HG03108 (cell line): ENCODE results near the gene RXRG.

ENCODE experiments used
- ATAC-seq: cut with Tn5 transposase; IDR thresholded peaks from one replicate; pipeline ENCODE4 v1.9.1; 2021; ENCODE audit warnings: moderate library complexity; ENCODE audit not compliant: unreplicated experiment

Gene RXRG

DNA sequence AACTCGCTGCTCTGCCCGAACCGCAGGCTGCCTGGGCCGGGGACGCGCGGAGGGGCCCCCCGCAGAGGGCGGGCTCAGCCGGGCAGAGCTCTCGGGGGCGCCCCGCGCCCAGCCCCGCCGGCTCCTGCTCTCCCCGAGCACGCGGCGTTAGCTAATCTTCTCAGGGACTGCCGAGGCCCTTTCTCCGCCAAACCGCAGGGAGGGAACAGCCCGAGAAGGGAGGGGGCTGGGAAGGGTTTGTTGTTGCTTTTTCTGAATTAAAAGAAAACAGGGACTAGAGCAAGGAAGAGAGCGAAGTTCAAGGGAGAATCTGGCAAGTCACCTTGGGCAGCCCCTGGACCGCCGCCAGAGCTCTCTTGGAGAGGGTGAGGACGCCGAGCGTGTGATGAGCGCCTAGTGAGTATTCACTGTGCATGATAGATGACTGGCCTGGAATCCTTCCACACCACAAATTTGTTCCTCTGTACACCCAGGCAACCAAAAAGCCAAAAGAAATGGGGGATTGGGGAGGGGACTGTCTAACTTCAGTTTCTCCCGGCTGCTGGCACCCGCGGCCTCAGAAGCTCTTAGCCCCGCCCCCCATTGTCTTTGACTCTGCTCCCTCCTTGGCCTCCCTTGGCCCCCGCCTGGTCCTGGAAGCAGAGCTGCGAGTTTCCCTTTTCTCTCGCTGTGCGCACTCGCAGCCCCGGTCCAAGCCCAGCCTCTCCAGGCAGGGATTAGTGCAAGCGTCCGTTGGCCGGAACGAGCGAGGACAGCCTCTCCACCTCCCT is 68.7 kb downstream of the RXRG start:
- ATAC-seq = no peak

- no peak for ATAC-seq
Observed at GRCh38 chr1:165375623-165376022, 69.3 kb downstream of the RXRG start.

- ATAC-seq = no peak
Observed at GRCh38 chr1:165371588-165372225, 73.2 kb downstream of the RXRG start.

- ATAC-seq = peak; percentile 84
Observed at GRCh38 chr1:165369255-165369848, 75.6 kb downstream of the RXRG start.

DNA sequence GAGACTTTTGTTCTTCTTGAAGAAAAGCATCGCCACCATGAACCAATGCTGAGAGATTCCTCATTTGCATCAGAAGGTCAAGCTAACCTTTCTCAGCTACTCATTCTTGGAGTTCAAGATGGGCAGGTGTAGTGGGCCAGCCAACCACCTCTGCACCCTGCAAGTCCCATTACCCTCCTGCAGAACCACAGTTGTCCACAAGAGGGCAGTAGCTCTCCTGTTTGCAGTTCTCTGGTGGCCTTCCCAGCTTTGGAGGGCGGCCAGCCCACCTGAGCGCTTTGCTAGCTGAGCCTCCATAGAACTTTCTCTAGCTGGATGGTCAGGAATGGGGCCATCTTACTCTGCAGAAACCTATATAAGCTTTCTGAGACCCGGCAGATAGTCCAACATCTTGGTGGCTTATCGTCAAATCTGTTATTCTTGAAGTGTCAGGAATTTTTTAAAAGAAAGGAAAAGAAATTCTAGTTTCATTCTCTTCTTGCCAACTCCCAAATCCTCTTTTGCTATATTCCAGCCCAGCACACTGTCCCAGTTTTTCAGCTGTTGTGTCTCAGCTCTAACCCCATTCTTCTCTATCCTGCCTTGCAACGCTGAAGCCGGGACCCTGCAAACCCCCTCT is 77.4 kb downstream of the RXRG start:
- ATAC-seq = no peak

- no peak for ATAC-seq
Observed at GRCh38 chr1:165365341-165365740, 79.6 kb downstream of the RXRG start.

DNA sequence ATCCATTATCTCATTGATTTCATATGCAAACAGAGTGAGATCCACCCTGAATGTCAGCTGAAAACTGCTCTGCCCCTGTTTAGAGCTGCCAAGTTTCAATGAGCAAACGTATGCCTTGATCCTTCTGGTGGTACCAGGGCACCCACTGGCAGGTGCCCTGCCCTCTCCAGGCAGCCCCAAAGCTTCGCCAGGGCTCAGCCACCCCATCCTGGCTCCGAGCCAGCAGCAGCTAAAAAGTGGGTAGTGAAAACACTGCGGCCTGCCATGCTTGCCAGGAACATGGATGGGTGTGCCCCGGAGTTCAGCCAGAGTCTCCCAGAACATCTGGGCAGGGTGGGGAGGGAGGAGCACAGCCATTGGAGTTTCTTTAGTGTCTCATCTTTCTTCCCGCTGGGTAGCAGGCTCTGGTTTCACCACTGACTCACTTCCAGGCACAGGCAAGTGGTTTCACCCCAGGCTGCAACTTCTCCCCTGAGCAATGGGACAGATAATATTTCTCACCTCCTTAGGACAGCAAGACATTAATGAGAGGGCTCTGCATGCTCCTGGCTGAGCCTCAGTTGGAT is 80.3 kb downstream of the RXRG start:
- no peak for ATAC-seq

- no peak for ATAC-seq
Observed at GRCh38 chr1:165356876-165357275, 88.0 kb downstream of the RXRG start.

DNA sequence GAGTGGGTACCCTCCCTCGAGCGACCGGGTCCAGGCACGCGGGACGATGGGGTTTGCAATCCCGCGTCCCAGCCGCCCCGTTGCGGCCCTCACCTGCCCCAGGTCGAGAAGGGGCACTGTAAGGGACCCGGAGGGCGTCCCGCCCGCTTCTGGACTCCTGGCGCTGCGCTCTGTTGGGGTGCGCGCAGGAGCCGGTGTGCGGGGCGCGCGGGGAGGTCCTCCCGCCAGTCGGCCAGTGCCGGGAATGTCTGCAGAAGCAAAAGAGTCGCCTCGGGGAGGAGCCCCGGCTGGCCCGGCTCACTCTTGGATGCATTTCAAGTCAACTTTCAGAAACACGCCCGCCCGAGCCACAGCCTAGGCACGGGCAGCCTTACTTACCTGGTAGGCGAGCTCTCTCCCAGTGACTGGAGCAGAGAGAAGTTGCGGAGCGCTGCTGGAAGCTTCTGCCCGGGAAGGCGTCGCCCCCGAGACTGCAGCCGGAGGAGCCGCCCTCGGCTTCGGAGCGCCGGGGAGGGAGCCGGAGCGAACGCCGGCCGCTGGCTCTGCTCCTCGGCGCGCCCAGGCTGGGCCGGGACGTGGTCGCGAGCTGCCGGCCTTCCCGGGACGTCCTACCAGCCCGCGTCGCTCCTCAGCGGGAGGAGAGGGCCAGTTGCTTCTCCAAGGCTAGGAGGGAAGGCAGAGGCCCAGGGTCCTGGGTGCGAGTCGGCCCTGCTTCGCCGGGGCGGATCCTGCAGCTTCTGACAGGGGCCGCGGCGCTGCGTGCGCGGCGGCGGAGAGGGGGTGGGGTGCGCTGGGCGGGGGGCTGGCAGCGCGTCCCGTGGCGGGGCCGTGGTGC is 88.7 kb downstream of the RXRG start, which contains the start of gene LMX1A:
Gene LMX1A (minus strand): TSS at position 739 of the 835 bp plus-strand sequence. CDS start 1,156 bp downstream, outside the sequence.
- ATAC-seq = no peak

DNA sequence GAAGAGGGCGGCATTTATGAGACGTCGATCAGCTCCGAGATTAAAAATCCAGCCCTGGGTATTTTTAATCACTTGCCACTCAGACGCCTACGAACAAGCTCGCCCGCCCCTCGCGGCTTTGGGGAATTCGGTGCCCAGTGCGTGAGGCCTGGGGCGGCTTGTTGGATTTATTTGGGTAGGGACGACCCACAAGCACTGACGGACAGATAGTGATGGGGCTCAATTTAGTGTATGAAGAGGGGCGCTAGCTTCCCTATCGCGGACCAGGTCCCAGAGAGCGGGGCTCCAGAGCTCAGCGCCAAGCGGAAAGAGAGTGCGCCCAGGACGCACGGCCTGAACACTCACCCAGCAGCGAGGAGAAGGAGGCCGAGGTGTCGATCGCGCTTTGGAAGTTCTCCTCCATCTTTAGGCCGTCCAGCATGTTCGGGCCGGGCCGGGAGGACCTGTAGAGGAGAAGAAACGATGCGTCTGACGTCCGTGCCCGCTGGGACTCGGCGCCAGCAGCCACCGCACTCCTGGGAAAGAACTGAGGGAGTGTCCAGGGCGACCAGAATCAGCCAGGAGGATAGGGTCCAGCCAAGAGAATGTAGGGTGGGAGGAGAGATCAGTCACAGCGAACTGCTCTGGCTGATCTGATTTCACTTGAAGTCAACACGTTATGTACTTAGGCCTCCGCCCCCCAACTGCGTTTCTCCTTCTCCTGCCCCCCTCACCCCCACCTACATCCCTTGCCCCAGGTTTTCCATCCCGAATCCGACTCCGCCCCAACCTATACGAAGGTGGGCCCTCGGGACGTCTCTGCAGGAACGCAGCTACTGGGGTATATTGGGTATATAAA is 89.6 kb downstream of the RXRG start:
- no peak for ATAC-seq

GRCh38 chr1:165354739-165355138 is 90.2 kb downstream of the RXRG start:
- no peak for ATAC-seq

GRCh38 chr1:165353731-165354671 is 90.9 kb downstream of the RXRG start:
- no peak for ATAC-seq

- no peak for ATAC-seq
Observed at GRCh38 chr1:165352442-165353293, 92.3 kb downstream of the RXRG start.

GRCh38 chr1:165351863-165352441 is 93.0 kb downstream of the RXRG start:
- ATAC-seq = no peak
